HG02623 (cell line): Measurements from ENCODE around the gene RPSA.
"Not testable (repeated sequence)": the region's sequence is repeated elsewhere in the genome, so short reads cannot be mapped to it uniquely, and the experiment has no call there.

Experiments used
- ATAC-seq: cut with Tn5 transposase; IDR thresholded peaks from one replicate; pipeline ENCODE4 v1.9.1; 2021; ENCODE audit warnings: moderate library complexity; ENCODE audit not compliant: unreplicated experiment

RPSA gene

DNA sequence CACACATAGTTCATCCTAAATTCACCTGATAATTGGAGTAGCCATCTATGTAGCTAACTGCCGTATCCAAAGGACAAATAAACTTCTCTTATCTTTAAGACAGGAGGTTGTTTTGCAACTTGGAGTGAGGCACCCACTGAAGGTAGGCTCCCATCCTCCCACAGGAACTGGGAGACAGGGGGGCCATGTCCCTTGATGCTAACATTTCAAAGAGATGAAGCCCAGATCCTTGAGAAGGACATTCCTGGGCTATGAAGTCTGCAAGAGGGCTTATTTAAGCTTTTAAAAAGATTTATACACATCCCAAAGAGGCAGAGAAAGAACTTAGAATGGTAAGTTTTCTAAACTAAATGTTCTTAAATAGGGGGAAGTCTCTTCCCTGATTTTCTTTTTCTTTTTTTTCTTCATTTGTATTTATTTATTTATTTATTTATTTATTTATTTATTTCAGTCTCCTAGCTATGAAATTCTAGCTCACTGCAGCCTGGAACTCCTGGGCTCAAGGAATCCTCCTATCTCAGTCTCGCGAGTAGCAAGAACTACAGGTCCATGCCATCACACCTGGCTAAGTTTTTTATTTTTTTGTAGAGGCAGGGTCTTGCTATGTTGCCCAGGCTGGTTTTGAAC is 48.2 kb downstream of the RPSA start:
- no peak for ATAC-seq

DNA sequence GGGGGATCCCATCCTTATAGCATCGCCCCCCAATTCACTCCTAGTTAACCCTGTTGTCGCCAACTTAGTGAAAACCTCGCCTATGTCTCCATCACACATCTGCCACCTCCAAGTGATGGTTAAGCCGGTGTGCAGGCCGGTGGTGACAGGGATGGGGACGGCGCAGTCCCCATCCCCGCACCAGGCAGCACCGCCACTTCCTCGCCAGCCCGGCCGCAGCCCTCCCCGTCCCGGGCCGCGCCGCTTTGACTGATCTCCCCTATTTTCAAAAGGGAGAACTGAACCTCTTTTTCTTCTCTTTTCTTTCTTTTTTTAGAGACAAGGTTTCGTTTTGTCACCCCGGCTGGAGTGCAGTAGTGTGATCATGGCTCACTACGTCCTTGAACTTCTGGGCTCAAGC is 49.6 kb downstream of the RPSA start:
- ATAC-seq: no peak

DNA sequence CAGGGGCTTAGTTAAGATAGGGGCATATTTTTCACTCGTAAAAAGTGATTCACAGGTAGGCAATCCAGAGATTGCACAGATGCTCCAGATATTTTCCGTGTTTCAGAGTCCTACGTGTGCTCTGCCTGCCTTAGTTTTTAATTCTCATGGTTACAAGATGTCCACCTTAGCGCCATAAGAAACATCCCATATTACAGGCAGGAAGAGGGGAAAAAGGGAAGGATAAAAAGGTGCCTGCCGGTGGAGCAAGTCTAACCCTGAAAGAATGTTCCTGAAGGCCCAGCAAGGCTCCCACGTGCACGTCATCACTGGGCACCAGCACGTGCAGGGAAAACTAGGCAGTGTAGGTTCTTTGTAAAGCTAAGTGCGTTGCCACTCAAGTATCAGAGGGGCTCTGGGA is 50.8 kb downstream of the RPSA start:
- no peak for ATAC-seq

DNA sequence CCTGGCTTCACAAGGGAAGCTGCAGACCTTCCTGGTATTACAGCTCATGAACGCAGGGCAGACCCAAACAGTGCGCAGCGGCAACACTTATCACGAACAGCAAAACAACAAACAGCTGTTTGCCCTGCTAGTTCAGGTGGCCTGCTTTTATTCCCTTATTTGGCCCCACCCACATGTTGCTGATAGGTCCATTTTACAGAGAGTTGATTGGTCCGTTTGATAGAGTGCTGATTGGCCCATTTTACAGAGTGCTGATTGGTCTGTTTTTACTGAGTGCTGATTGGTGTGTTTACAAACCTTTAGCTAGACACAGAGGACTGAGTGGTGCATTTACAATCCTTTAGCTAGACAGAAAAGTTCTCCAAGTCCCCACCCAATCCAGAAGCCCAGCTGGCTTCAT is 52.1 kb downstream of the RPSA start:
- ATAC-seq: not testable (repeated sequence)

DNA sequence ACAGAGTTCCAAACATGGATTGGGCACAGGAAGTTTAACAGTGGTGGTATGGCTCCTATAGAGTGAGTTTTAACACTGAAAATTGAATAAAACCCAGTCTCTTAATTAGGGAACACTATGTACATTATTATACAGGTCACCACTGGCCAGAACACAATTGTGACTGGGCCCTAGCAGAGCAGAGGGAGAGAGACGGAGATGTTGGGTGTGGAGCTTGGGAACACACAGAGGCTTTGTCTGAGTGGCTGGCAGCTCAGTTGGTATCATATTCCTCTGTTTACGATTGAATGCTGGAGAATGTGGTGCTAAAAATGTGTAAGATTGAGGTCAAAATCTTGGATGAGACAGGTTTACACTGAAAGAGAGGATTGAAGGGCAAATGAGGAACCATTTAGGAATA is 54.2 kb downstream of the RPSA start:
- no peak for ATAC-seq
